AG04449 (cell line): ENCODE results near the gene RBM33.
"Not testable (repeated sequence)": the region's sequence is repeated elsewhere in the genome, so short reads cannot be mapped to it uniquely, and the experiment has no call there.

Experiments
- CTCF ChIA-PET: fragments of 350-600 bp; formaldehyde crosslinking; extraction: SDS; loops from one replicate; lab custom pipeline; 2021; ENCODE audit warnings: antibody characterized with exemption; lab: Yijun Ruan, JAX
- POLR2A ChIA-PET: fragments of 400-600, 350-600 bp; formaldehyde crosslinking; extraction: SDS; loops from one replicate; lab custom pipeline; 2020; ENCODE audit warnings: antibody characterized with exemption, inconsistent platforms; lab: Yijun Ruan, JAX
- DNase-seq: peaks from one replicate; pipeline ENCODE4 v3.0.0-alpha.2; 2010; ENCODE audit warnings: low read depth, low spot score
- H3K4me3 ChIP-seq: 2 replicates; pipeline ENCODE4 v1.5.1; 2011; ENCODE audit warnings: low read depth, mild to moderate bottlenecking, control low read depth, low read length
- TF ChIP-seq, protein P1 (sequence below): IDR thresholded peaks from one replicate; pipeline ENCODE4 v1.5.1; 2011; ENCODE audit warnings: mild to moderate bottlenecking, moderate library complexity, low read length, control low read depth, inconsistent platforms; ENCODE audit not compliant: insufficient read depth; ENCODE audit errors: missing control alignments

Gene RBM33

DNA sequence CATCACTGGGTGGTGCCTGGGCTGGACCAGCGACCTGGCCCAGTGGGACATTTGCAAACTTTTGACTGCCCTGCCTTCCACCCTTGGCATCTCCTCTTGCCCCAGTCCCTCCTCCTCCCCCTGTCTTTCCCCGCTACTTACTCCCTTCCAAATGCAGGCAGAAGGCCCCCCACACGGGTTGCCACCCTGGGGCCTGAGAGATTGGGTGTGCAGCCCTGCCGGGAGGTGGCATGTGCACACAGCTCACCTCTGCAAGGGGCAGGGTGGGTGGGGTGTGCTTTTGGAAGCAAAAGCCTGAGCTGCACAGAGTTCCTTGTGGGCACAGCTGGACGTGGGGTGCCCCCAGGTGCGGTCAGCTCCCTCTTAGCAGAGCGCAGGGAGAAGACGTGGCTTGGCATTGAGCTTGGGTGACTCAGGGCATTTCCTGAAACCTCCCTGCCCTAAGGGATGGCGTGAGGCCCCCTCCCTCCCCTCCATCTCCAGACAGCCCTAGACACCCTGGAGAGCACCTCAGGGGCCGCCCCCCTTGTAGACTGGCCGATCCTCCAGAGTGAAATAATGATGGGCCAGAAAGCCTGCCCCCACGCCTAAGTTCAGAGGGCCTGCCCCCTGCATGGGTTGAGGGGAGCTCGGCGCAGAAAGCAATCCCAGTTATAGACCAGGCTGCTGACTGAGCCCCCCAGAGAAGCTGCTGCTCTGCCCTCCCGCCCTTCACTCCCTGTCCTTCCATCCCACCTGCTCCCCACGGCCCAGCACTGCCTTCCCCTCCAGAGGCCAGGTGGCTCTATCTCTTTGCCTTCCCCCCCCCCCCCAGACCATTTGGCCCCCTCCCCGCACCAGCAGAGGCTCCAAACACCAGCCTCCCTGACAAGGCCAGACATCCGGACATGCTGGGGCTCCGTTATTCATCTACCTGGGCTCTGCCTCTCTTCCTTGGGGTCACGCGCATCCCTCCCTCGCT lies 170.1 kb downstream of the RBM33 start:
- H3K4me3 ChIP-seq = no peak overlapping the region
- DNase-seq = no peak
- POLR2A ChIA-PET = no interaction called here
- CTCF ChIA-PET = interaction anchor here (0.9 to 2.1 kb wide), 5 partner anchors 9 to 1011 kb away, joined by 3 to 8 read pairs (median 4); no protein-coding TSS in a partner anchor
- TF ChIP-seq, protein P1, sequence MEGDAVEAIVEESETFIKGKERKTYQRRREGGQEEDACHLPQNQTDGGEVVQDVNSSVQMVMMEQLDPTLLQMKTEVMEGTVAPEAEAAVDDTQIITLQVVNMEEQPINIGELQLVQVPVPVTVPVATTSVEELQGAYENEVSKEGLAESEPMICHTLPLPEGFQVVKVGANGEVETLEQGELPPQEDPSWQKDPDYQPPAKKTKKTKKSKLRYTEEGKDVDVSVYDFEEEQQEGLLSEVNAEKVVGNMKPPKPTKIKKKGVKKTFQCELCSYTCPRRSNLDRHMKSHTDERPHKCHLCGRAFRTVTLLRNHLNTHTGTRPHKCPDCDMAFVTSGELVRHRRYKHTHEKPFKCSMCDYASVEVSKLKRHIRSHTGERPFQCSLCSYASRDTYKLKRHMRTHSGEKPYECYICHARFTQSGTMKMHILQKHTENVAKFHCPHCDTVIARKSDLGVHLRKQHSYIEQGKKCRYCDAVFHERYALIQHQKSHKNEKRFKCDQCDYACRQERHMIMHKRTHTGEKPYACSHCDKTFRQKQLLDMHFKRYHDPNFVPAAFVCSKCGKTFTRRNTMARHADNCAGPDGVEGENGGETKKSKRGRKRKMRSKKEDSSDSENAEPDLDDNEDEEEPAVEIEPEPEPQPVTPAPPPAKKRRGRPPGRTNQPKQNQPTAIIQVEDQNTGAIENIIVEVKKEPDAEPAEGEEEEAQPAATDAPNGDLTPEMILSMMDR = no peak

DNA sequence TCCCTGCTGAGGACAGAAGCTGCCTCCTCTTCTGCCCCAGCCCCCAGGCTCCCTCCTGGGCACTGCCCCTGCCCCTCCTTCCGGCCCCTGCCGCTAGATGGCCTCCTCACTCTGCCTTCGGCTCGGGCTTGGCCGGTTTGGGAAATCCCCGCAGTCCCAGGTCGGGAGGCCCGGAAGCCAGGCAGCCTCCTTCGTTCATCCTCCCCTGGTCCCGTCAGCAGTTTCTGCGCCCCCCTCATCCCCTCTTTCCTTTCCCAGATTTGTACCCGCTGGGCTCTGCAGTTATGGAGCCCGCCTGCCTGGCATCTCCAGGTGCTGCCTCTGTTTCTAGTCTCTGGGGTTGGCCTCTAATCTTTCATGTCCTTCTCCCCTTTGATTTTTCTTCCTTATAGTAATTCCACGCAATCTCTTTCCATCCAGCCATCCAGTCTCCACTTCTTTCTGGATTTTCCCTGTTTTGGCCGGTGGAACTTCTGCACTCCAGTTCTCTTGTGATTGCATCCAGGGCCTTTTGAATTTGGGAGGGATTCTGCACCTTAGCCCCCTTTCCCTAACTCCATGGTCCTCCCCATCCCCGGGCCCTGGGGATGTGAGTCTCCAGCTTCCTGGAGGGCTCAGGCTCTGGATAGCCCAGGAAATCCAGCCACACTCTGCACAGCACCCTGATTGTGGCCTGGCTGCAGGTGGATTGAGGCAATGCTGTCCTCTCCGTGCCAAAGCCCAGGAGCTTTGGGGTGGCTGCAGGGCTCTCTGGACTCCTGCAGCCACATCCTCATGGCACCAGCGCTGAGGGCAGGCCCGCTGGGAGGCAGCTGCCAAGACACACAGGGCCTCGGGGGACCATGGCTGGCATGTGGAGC lies 171.1 kb downstream of the RBM33 start:
- no peak for DNase-seq
- TF ChIP-seq, protein P1 = peak; percentile 79
- no peak overlapping the region for H3K4me3 ChIP-seq
- POLR2A ChIA-PET = no interaction called here
- CTCF ChIA-PET = interaction anchor here (0.9 to 2.1 kb wide), 3 partner anchors 12 to 1010 kb away, joined by 3 to 8 read pairs (median 4); no protein-coding TSS in a partner anchor

- no peak overlapping the region for H3K4me3 ChIP-seq
- DNase-seq = no peak
- POLR2A ChIA-PET = no interaction called here
- TF ChIP-seq, protein P1 = no peak
- CTCF ChIA-PET = interaction anchor here (0.8 to 1.7 kb wide), 3 partner anchors 9 to 1000 kb away, joined by 3 to 4 read pairs (median 4); no protein-coding TSS in a partner anchor
Observed at GRCh38 chr7:155816192-155816508, 171.7 kb downstream of the RBM33 start.

GRCh38 chr7:155816996-155817395 lies 172.5 kb downstream of the RBM33 start:
- no peak overlapping the region for H3K4me3 ChIP-seq
- no peak for DNase-seq
- ChIA-PET CTCF (interaction anchor here (0.8 to 0.9 kb wide), 2 partner anchors 8 to 999 kb away, joined by 3 to 4 read pairs; no protein-coding TSS in a partner anchor), POLR2A (no interaction called here)
- TF ChIP-seq, protein P1 = no peak

GRCh38 chr7:155817515-155817914 lies 173.1 kb downstream of the RBM33 start:
- CTCF ChIA-PET, DNase-seq, POLR2A ChIA-PET, H3K4me3 ChIP-seq: not testable (repeated sequence)

DNA sequence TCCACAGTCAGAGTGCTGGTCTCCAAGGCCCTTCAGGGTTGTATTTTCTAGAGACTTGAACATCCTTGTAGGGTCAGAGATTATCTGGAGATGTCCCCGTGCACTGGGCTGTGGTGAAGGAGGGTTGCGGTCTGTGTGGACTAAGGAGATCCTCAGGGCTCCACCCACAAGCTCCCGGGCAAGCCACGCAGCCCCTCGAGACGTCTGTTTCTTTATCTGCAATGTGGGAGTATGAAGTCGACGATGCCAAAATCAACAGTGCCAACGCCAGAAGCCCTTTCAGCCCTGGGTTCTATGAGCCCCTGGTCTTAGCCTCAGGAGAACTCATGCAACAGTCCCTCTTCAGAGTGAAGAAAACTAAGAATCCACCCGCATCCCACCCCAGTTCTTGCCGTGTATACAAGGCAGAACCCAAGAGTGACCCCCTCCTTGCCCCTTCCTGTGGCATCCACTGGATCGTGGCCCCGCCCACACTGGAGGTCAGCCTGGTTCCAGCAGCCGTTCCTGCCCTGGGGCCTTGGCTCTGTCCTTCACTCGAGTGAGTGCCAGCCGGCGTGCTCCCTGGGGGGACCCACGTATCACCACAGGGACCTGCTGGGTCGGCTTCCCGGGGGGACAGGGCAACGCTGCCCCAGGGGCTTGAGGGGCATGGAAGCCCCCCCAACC lies 173.8 kb downstream of the RBM33 start:
- no peak overlapping the region for H3K4me3 ChIP-seq
- TF ChIP-seq, protein P1 = no peak
- no peak for DNase-seq
- POLR2A ChIA-PET = no interaction called here
- CTCF ChIA-PET = no interaction called here
